ENCODE results near the gene DTX1.
"Not testable (repeated sequence)": the region's sequence is repeated elsewhere in the genome, so short reads cannot be mapped to it uniquely, and the experiment has no call there.

Gene DTX1

DNA sequence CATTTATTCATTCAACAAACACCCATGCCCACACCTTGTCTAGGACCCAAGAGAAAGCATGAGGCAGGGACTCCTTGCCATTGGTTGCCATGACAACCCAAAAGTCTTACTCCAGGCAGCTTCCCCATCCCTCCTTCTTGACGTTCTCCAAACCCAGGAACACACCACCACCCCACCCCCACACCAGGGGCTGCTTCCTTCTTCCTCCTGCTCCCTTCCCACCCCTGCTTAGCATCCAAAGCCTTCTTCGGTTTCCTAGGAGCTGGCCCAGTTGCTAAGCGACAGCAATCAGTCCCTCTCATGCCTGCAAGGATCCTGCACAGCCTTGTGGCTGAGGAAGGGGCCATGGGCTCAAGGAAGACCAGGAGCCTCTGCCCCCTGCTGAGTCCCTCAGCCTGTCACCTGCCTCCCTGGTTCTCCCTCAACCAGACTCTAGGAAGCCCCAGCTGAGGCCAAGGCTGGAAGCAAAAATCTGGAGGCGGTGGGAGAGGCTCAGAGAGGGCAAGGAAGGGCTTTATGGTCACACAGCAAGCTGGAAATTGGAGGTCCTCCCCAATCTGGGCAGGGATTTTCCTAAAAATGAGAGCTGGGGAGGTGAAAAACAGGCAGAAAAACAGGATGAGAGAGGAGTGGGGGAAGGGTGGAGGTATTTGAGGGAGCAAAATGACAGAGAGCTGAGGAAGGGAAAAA is 63.6 kb downstream of the DTX1 start:
- no peak for DNase-seq

DNA sequence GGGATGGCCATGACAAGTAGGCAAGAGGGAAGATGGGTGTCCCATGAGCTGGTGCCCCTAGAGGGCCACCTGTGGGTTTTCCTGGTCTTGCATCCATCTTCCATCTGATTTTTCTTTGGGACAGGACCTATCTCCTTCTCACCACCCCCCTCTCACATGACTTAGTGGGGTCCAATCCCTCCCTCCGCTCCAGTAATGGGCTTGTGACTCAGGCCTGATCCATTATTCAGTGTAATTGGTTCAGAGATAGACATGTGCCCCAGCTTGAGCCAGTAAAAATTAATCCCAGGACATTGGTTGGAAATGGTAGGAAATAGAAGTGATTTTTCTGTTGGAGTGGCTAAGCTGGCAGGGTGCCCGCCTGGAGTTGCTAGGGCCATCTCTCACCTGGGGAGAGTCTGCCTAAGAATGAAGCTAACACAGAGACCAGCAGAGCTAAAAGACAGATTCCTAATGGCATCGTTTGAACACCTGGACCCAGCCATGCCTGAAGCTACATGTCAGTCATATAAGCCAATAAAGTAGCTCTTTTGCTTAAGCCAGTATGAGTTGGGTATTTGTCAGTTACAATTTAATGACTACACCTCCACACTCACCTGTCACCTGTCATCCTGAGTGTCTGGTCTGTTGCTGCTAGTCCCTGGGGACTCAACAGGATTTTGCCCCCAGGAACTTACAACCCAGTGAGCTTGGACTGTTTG is 64.3 kb downstream of the DTX1 start:
- DNase-seq: no peak

DNA sequence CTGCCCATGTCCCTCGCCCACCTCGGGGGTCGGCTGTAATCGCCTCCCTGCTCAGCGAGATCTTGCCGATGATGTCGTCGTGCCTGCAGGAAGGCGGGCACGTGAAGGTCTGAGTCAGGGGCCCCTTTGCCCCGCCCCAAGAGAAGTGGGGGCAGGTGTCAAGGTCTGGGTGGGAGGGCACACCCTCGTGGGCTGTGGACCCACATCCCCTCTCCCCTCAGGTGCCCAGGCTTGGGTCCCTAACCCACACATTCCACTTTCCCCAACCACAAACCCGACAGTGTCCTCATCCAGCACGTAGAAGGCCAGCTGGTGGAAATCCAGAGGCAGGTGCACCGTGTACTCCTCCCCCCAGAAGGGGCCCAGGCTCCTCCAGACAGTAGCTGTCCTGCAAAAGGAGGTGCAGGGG is 71.3 kb downstream of the DTX1 start:
- DNase-seq: no peak

DNA sequence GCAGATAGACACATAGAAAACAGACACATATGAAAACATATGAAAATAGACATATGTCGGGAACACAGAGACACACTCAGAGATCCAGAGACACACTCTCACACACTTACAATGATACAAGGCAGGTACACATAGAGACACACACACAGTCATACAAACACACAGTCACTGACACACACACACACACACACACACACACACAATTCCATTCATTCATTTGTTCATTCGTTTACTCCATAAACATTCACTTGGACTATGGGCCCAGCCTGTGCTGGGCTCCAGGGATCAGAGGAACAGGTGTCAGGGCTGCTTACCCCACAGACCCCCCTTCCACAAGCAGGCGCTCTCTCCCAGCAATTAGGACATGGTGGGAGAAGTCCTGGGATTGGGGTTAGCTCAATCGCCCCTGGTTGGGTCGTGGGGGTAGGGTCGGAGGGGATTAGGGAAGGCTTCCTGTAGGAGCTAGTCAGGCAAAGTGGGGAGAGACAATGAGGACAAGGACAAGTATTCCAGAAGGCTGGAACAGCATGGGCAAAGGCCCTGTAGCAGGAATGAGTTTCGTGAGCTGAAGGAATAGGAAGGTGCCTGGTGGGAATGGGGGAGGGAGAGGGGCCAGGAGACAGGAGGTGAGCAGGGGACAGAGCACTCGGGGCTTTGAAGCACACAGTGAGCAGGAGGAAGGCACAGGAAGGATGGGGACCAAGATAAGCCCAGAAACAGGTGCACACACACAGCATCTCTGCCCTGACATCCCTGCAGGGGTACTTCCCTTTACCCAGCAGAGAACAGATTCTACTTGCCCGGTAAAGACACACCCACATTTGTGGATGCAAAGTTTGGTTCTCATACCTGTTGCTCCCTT is 72.5 kb downstream of the DTX1 start:
- no peak for DNase-seq

DNA sequence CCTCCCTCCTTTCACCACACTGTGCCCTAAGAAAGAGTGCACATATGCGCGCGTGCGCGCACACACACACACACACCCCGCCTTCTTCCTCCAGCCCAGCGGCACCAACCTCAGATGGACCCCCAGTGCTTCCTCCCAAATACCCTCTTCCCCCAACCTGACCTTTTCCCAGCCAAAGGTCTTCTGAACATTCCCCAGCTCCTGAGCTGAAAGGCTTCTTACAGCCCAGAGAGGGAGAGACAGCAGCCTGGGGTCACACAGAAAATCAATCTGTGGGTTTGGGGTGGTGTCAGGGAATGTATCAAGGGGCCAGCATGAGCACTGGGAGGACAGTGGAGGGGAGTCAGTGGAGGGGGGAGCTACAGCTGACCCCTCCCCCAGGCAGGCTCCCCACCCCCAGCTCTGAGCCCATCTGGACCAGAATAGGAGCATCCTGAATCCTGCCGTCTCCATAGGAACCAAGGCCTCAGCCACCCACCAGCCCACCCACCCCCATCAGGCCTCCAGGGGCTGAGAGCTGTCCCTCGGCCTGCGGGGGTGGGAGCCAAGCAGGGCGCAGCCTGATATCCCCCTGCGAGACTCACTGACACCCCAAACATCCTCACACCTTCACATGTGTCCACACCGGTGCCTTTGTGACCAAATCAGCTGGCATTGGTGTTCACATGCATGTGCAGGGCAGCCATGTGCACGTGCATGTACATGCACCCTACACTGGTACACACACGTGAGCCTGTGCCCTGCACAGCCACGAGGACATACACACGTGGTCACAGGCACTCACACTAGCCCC is 73.3 kb downstream of the DTX1 start:
- DNase-seq: no peak

DNA sequence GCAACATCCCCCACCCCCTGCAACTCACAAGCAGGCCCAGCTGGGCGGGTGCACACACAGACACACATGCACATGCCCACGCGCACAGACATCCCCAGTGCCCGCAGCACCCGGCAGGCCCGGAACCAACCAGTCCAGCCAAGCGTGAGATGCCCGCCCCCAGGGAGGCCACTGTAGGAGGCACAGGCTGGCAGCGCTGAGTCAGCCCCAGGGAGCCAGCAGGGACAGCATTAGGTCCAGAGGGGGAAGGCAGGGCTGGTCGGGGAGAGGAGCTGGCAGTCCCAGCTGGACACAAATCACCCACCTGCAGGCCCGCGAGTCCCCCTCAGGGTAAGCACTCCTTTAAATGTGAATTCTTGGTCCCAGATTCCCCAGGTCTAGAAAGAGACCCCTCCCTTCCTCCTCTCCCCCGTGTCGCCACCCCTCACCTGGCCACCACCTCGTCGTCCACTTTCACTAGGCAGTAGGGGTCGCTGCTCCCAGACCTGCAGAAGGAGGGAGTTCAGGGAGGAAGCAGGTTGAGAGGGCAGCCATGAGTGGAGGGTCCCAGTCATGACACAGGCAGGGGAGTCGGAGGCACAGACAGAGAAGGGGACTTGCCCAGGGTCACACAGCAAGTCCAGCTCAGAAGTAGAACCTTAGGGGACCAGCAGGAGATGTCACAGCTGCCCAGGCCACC is 74.1 kb downstream of the DTX1 start:
- DNase-seq: no peak

DNA sequence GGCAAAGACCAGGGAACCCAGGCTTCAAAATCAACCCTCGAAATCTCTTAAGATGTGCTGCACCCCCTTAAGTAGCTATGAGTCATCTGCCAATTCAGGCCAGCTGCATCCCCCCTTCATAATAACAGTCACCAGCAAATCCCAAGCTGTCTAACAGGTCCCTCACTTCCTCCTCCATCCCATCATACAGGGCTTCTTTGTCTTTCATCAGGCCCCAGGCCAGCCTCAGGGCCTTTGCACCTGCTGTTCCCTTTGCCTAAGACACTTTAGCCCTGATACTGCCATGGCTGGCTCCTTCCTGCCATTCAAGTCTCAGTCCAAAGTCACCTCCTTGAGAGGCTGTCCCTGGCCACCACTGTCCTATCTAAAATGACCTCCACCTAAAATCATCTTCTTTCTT is 75.0 kb downstream of the DTX1 start:
- no peak for DNase-seq

DNA sequence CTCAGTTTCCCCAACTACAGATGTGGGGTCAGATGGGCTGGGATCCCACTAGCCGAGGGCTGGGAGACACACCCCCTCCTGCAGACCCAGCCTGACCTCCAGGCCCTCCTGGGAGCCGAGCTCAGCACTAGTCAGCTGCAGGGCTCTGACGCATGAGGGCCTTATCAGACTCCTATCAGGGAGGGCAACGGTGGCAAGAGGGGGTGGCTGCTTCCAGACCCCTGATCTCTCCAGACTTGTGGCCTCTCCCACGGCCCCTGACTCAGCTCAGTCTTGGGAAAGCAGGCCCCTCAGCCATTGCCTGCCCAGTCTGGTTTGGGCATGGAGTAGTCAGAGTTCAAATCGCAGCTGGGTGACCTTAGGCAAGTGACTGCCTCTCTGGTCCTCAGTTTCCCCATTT is 76.5 kb downstream of the DTX1 start:
- DNase-seq: no peak

DNA sequence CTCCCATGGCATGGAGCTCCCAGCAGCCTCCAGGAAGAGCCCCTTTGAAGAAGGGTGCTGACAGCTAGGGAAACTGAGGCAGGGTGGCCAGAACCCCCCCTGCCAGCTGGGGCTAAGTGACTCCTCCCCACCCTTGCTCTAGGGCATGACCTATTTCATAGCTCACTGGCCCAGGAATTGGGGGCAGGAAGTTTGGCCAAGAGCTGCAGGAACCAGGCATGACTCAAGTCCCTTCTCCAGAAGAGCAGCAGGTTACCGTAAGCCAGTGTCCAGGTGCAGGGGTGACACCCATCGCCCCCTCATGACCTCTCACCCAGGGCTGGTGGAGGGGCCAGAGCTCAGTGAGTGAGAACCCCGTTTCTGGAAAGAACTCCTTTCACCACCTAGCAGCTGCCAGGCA is 77.1 kb downstream of the DTX1 start:
- DNase-seq: no peak

DNA sequence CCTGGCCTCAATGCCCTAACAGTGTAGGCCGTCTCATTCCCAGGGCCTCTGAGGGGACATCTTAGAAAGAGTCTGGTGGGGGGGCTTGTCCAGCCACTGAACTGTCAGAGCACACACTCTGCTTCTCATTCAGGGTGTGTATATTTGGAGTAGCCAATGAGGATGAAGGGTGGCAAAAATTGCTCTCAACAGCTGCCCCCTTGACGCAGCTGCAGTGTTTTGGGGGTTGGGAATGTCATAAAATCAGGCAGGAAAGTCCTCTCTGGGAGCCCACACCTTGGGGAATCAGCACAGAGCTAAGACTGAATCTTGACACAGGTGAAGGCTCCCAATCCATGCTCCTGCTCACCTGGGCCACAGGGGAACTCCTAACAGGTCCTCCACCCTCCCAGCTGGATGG is 77.5 kb downstream of the DTX1 start:
- no peak for DNase-seq

DNA sequence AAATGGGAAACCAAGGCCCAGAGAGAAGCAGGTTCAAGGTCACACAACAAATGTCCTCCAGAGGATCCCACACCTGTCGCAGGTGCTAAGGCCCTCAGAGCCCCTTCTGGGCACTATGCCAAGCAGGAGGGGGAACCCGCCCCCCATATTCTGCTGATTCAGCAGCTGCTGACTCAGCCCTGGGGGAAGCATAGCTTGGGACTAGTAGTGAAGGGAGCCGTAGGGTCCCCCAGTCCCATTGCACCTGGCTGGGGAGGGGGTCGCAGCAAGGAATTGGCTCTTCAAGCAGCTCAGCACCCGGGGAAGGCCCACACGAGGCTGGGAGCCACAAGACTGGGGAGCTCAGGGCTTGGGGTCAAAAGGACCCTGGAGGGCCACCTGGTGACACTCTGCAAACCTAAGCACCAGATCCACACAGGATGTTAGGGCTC is 78.0 kb downstream of the DTX1 start:
- DNase-seq: no peak

DNA sequence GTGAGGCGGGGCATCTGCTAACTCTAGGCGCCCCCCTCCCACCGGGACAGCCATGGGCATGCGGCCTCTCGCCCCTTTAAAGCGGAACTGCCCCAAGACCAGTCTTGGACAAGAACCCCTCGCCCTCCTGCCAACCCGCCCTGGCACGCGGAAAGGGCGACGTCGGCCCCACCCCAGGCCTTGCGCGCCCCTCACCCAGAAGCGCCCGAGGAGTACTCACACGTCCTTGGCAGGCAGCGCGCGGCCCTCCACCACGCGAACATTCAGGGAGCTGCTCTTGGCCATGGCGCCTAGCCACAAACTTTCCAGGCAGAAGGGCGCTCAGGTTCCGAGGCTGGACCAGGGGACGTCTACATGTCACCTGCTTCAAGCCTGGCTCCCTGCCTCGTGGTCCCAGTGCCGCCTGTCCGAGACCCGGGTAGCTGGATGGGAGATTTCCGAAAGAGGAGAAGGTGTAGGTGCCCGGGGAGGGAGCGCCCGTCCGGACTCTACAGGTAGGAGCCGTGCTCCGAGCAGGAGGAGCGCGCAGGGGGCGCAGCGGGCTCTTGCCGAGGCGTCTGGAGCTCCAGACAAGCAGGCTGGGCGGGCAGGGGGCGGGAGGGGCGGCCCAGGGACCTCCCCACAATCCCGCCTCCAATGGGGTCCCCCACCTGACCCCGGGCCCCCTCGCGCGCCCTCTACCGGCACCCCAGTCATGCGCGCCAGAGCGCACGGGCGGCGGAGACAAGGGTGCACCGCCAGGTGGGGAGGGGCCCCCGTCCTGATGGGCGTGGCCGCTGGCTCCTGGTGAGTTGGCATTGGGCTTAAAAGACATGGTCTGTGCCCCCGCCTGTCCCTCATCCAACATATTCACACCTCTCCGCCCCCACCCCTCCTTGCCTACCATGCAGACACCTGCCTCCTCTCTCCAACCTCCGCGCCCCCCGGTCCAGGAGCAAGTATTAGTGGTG is 78.9 kb downstream of the DTX1 start, which contains the start of gene RASAL1:
TSS of gene RASAL1 (minus strand) at position 584 of the 950 bp plus-strand sequence. CDS start at position 285, 299 bp downstream.
- DNase-seq: no peak

DNA sequence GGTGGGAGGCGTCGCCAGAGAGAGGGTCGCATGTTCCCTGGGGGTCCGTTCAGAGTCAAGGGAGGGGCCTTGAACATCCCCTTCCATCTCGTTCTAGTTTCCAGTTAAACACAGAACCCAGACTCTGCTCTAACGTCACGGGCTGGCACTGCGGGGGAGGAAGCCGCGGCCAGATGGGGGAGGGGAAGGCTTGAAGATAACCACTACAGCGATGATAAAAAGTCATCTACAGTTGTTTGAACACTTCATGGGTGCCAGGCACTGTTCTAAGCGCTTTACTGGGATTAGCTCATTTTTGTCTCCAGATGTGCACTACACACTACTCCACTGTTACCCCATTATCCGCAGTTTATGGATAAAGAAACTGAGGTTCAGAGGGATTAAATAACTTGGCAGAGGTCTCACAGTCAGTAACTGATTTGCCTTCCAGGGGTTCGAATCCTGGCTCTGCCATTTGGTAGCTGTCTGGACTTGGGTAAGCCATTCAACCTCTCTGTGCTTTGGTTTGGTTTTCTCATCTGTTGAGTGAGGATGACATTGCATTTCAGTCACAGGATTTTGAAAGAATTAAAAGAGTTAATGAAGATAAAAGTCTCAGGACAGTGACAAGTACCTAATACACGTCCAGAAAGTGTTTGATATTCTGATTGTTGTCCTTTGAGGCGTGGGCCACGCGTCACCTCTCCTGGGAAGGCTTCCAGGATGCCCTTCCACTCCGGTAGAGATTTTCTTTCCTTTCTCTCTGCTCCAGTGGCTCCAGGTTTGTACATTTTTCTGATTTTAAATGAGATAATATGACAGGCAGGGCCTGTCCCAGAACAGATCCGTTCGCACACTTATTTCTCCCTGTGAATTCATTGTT is 79.8 kb downstream of the DTX1 start:
- DNase-seq: no peak

DNA sequence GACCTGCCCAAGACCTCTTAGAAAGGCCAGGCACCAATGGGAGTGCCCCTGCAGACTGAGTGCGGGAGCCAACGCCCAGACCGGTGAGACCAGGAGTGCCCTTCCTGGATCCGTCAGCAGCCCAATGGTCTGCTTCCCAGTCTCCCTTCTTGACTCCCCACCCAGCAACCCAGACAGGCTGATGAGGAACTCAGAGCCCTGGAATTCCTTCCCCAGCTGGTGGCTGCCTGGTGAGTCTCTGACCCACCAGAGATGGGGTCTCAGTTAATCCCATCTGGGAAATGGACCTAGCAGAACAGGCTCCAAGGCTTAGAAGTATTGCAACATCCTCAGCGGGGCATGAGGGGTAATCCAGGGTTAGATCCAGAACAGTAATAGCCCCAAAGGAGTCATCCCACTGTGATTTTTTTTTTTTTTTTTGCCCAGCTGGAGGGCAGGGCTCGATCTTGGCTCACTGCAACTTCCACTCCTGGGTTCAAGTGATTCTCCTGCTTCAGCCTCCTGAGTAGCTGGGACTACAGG is 80.5 kb downstream of the DTX1 start:
- no peak for DNase-seq

DNA sequence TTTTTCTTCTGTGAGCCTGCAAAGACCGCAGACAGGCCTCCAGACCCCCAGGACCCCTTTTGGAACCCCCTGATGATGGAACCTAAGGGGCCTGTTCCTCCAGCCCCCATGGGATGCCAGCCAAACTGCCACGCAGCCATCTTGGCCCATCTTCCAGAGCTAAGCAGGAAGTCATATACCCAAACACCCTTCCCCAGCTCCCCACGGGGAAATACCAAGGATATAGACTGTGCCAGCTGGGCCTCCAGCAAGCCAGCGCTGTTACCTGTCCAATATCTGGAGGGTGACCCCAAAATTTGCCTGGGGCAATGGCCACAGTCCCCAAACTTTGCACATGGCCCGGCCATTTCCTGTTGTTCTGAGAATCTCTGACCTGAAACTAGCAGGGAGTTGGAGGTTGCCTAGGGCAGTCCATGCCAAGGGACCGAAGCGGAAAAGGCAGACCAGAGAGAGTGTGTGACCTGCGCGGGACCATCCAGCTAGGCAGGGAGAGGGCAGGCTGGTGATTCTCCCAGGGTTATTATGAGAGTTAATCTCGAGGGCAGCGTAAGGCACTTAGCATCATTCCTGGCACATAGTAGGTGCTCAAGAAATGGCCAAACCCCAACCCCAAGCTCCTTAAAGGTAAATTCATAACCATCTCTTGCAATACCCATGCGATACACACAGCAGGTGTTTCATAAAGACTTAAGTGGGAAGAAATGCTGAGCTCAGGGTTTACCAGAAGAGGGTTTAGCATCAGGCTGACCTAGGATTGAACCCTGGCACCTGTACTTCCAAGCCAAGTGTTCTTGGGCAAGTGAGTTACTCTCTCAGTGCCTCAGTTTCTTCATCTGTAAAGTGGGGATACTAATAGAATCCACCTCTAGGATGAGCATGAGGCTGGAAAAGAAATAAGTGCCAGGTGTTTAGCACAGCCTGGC is 81.6 kb downstream of the DTX1 start:
- DNase-seq: no peak

DNA sequence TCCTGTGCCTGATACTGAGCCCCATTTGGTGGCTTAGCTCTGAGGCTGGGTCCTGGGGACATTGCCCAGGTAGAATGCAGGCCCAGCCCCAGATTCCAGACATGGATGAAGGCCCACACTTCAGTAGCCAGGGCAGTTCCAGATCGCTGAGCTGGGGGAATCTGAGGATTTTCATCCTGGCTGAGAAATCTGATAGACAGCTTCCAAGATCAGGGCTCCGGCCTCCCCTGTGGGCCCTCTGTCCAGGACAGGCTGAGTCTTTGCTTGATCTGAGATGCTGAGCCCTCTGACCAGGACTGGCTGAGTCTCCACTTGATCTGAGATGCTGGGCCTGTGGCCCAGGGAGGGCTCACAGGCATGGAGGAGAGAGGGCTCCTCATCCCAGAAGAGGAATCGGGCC is 82.3 kb downstream of the DTX1 start:
- DNase-seq: no peak

DNA sequence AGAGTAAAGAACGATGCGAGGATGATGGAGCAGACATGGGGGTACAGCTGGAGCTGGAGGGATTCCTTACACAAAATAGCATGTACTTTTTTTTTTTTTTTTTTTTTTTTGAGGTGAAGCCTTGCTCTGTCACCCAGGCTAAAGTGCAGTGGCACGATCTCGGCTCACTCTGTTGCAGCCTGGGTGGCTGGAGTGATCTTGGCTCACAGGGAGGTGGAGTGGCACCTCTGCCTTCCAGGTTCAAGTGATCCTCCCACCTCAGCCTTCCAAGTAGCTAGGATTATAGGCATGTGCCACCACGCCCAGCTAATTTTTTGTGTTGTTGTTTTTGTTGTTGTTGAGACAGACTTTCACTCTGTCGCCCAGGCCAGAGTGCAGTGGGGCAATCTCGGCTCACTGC is 84.2 kb downstream of the DTX1 start:
- no peak for DNase-seq

DNA sequence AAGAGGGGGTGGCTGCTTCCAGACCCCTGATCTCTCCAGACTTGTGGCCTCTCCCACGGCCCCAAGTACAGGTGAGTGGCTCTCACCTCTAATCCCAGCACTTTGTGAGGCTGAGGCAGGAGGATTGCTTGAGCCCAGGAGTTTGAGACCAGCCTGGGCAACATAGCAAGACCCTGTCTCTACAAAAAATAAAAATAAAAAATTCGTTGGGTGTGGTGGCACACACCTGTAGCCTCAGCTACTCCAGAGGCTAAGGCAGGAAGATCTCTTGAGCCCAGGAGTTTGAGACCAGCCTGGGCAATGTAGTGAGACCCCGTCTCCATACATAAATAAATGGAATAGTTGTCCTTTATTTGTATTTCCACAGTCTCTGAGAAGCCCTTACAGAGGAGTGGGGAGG is 85.2 kb downstream of the DTX1 start:
- not testable (repeated sequence) for DNase-seq

Measured in cortex of kidney (tissue), 1 donor.